ENCODE measurements around the gene RWDD3. TPM values are rescaled to one million over a fixed set of nuclear protein-coding genes. Genes with fewer than 3 reads are reported as not detected.

The RWDD3 gene
- total and polyA plus RNA-seq, 8 donors: 12.4 to 58.6 (median 46.4) TPM

- no peak for ATAC-seq
- H3K4me1 ChIP-seq: no peaks in the 10 kb centered on the region
- intact Hi-C loops (cut with DNase I): no loop called here
- no peaks in the 10 kb centered on the region for H3K27me3 ChIP-seq
- no peak for DNase-seq
- H3K4me3 ChIP-seq: no peak overlapping the region
- H3K27ac ChIP-seq: no peak overlapping the region
- H3K9me3 ChIP-seq: no peaks in the 10 kb centered on the region
- TF ChIP-seq, protein P1, sequence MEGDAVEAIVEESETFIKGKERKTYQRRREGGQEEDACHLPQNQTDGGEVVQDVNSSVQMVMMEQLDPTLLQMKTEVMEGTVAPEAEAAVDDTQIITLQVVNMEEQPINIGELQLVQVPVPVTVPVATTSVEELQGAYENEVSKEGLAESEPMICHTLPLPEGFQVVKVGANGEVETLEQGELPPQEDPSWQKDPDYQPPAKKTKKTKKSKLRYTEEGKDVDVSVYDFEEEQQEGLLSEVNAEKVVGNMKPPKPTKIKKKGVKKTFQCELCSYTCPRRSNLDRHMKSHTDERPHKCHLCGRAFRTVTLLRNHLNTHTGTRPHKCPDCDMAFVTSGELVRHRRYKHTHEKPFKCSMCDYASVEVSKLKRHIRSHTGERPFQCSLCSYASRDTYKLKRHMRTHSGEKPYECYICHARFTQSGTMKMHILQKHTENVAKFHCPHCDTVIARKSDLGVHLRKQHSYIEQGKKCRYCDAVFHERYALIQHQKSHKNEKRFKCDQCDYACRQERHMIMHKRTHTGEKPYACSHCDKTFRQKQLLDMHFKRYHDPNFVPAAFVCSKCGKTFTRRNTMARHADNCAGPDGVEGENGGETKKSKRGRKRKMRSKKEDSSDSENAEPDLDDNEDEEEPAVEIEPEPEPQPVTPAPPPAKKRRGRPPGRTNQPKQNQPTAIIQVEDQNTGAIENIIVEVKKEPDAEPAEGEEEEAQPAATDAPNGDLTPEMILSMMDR (IDR thresholded peaks at IDR 0.05): no peak
- H3K36me3 ChIP-seq: peaks cover 0 to 25% of the 10 kb centered on the region in 2 donors
Measured at GRCh38 chr1:95247607-95248006, 13.6 kb downstream of the RWDD3 start.

GRCh38 chr1:95249916-95250315 lies 15.9 kb downstream of the RWDD3 start:
- Histone ChIP-seq H3K4me1 (no peaks in the 10 kb centered on the region), H3K36me3 (peaks cover 0 to 14% of the 10 kb centered on the region in 2 donors), H3K4me3 (no peak overlapping the region), H3K27me3 (no peaks in the 10 kb centered on the region), H3K27ac (no peak overlapping the region), H3K9me3 (no peaks in the 10 kb centered on the region)
- TF ChIP-seq, protein P1 (IDR thresholded peaks at IDR 0.05): no peak
- DNase-seq (no peak), ATAC-seq (no peak)
- intact Hi-C loops (cut with DNase I): no loop called here

GRCh38 chr1:95252422-95252821 lies 18.4 kb downstream of the RWDD3 start:
- no peaks in the 10 kb centered on the region for H3K4me1 ChIP-seq
- no peak for ATAC-seq
- H3K36me3 ChIP-seq: peaks cover 0 to 14% of the 10 kb centered on the region in 2 donors
- no peak for DNase-seq
- H3K27me3 ChIP-seq: no peaks in the 10 kb centered on the region
- no peak overlapping the region for H3K4me3 ChIP-seq
- TF ChIP-seq, protein P1 (IDR thresholded peaks at IDR 0.05): no peak
- intact Hi-C loops (cut with DNase I): no loop called here
- no peak overlapping the region for H3K27ac ChIP-seq
- no peaks in the 10 kb centered on the region for H3K9me3 ChIP-seq

DNA sequence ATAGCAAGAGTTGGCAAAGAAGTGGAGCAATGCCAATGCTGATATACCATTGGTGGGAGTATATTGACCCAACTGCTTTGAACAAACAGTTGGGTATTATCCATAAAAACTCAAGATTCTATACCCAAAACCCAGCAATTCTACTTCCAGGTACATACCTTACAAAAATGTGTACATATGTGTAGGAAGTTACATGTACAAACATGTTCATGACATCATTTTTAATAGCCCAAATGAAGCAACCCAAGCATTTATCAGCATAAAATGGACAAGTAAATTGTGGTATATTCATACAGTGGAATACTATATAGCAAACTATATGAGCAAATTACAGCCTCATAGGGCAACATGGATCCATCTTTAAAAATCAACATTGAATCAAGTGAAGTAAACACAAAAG lies 20.9 kb downstream of the RWDD3 start:
- Histone ChIP-seq H3K36me3 (peaks cover 0 to 10% of the 10 kb centered on the region in 2 donors), H3K4me3 (no peak overlapping the region), H3K9me3 (no peaks in the 10 kb centered on the region), H3K27ac (no peak overlapping the region), H3K4me1 (no peaks in the 10 kb centered on the region), H3K27me3 (no peaks in the 10 kb centered on the region)
- TF ChIP-seq, protein P1 (IDR thresholded peaks at IDR 0.05): no peak
- ATAC-seq: no peak
- no peak for DNase-seq
- intact Hi-C loops (cut with DNase I): no loop called here

GRCh38 chr1:95255826-95256225 lies 21.8 kb downstream of the RWDD3 start:
- TF ChIP-seq, protein P1 (IDR thresholded peaks at IDR 0.05): no peak
- DNase-seq (no peak), ATAC-seq (no peak)
- no peaks in the 10 kb centered on the region for H3K27me3 ChIP-seq
- no peak overlapping the region for H3K4me3 ChIP-seq
- H3K36me3 ChIP-seq: peaks cover 0 to 10% of the 10 kb centered on the region in 2 donors
- no peak overlapping the region for H3K27ac ChIP-seq
- no peaks in the 10 kb centered on the region for H3K4me1 ChIP-seq
- intact Hi-C loops (cut with DNase I): no loop called here
- H3K9me3 ChIP-seq: no peaks in the 10 kb centered on the region
